ENCODE measurements around the gene KCNK4.

KCNK4 gene

GRCh38 chr11:64284048-64284961 lies 6.8 kb upstream of the KCNK4 start, which contains the start of gene BAD:
TSS of gene BAD (minus strand) at chr11:64284665. CDS start at chr11:64284368, 297 bp downstream.
- Histone ChIP-seq H3K27ac (ENCODE audit: low read depth, low read length) (peak within 1 kb of the TSS; percentile 97), H3K27me3 (ENCODE audit: control insufficient read depth in 1 of 2, insufficient read depth in 2 of 2, low read length in 2 of 2) (no peaks in the 10 kb centered on the region), H3K9ac (ENCODE audit: low read depth in 1 of 2, low read length in 2 of 2) (peak within 1 kb of the TSS; percentile 98 to 100), H3K4me1 (ENCODE audit: control insufficient read depth in 1 of 2, insufficient read depth in 2 of 2, low read length in 2 of 2) (peaks cover 20 to 23% of the 10 kb centered on the region in 2 donors), H3K9me3 (ENCODE audit: control insufficient read depth in 1 of 2, low read length in 2 of 2) (no peaks in the 10 kb centered on the region), H3K36me3 (ENCODE audit: control insufficient read depth in 1 of 2, insufficient read depth in 2 of 2, low read length in 2 of 2) (peaks cover 0 to 7% of the 10 kb centered on the region in 2 donors), H3K4me3 (ENCODE audit: low read depth in 1 of 2, low read length in 2 of 2) (peak within 1 kb of the TSS; percentile 87 to 91)

- Histone ChIP-seq H3K9ac (ENCODE audit: low read depth in 1 of 2, low read length in 2 of 2) (peak within 1 kb of the TSS; percentile 80 to 88), H3K27me3 (ENCODE audit: control insufficient read depth in 1 of 2, insufficient read depth in 2 of 2, low read length in 2 of 2) (peaks cover 0 to 2% of the 10 kb centered on the region in 2 donors), H3K4me1 (ENCODE audit: control insufficient read depth in 1 of 2, insufficient read depth in 2 of 2, low read length in 2 of 2) (peaks cover 20 to 23% of the 10 kb centered on the region in 2 donors), H3K27ac (ENCODE audit: low read depth, low read length) (peak within 1 kb of the TSS; percentile 97), H3K4me3 (ENCODE audit: low read depth in 1 of 2, low read length in 2 of 2) (peak within 1 kb of the TSS; percentile 87 to 91), H3K9me3 (ENCODE audit: control insufficient read depth in 1 of 2, low read length in 2 of 2) (no peaks in the 10 kb centered on the region), H3K36me3 (ENCODE audit: control insufficient read depth in 1 of 2, insufficient read depth in 2 of 2, low read length in 2 of 2) (peaks cover 0 to 7% of the 10 kb centered on the region in 2 donors)
Observed at GRCh38 chr11:64284962-64285884, 5.9 kb upstream of the KCNK4 start, which contains the start of gene GPR137. TSS of gene GPR137 (plus strand) at chr11:64285848. CDS start at chr11:64286525, 677 bp downstream.

GRCh38 chr11:64285885-64286800 lies 5.0 kb upstream of the KCNK4 start:
- Histone ChIP-seq H3K4me1 (ENCODE audit: control insufficient read depth in 1 of 2, insufficient read depth in 2 of 2, low read length in 2 of 2) (peaks cover 20 to 23% of the 10 kb centered on the region in 2 donors), H3K4me3 (ENCODE audit: low read depth in 1 of 2, low read length in 2 of 2) (peak overlapping the region; percentile 66 to 91), H3K9me3 (ENCODE audit: control insufficient read depth in 1 of 2, low read length in 2 of 2) (no peaks in the 10 kb centered on the region), H3K9ac (ENCODE audit: low read depth in 1 of 2, low read length in 2 of 2) (peak overlapping the region; percentile 60 to 88), H3K27me3 (ENCODE audit: control insufficient read depth in 1 of 2, insufficient read depth in 2 of 2, low read length in 2 of 2) (peaks cover 7 to 12% of the 10 kb centered on the region in 2 donors), H3K36me3 (ENCODE audit: control insufficient read depth in 1 of 2, insufficient read depth in 2 of 2, low read length in 2 of 2) (peaks cover 0 to 7% of the 10 kb centered on the region in 2 donors), H3K27ac (ENCODE audit: low read depth, low read length) (peak overlapping the region; percentile 97)

GRCh38 chr11:64286801-64287159 lies 4.3 kb upstream of the KCNK4 start:
- no peak overlapping the region for H3K4me3 ChIP-seq (ENCODE audit: low read depth in 1 of 2, low read length in 2 of 2)

GRCh38 chr11:64287676-64288352 lies 3.3 kb upstream of the KCNK4 start:
- H3K9me3 ChIP-seq (ENCODE audit: control insufficient read depth in 1 of 2, low read length in 2 of 2), result no peaks in the 10 kb centered on the region
- no peak overlapping the region for H3K9ac ChIP-seq (ENCODE audit: low read depth in 1 of 2, low read length in 2 of 2)
- H3K27me3 ChIP-seq (ENCODE audit: control insufficient read depth in 1 of 2, insufficient read depth in 2 of 2, low read length in 2 of 2), result peaks cover 21 to 26% of the 10 kb centered on the region in 2 donors
- H3K36me3 ChIP-seq (ENCODE audit: control insufficient read depth in 1 of 2, insufficient read depth in 2 of 2, low read length in 2 of 2), result no peaks in the 10 kb centered on the region
- no peak overlapping the region for H3K27ac ChIP-seq (ENCODE audit: low read depth, low read length)
- H3K4me3 ChIP-seq (ENCODE audit: low read depth in 1 of 2, low read length in 2 of 2), result no peak overlapping the region
- peaks cover 23 to 25% of the 10 kb centered on the region in 2 donors for H3K4me1 ChIP-seq (ENCODE audit: control insufficient read depth in 1 of 2, insufficient read depth in 2 of 2, low read length in 2 of 2)

More at GRCh38 chr11:64286801-64287159, 4.3 kb upstream of the KCNK4 start:
- Histone ChIP-seq H3K27me3 (ENCODE audit: control insufficient read depth in 1 of 2, insufficient read depth in 2 of 2, low read length in 2 of 2) (peaks cover 10 to 16% of the 10 kb centered on the region in 2 donors), H3K4me1 (ENCODE audit: control insufficient read depth in 1 of 2, insufficient read depth in 2 of 2, low read length in 2 of 2) (peaks cover 20 to 23% of the 10 kb centered on the region in 2 donors), H3K9ac (ENCODE audit: low read depth in 1 of 2, low read length in 2 of 2) (peak overlapping the region in 1 of 2 donors; percentile 88), H3K36me3 (ENCODE audit: control insufficient read depth in 1 of 2, insufficient read depth in 2 of 2, low read length in 2 of 2) (peaks cover 0 to 4% of the 10 kb centered on the region in 2 donors), H3K27ac (ENCODE audit: low read depth, low read length) (no peak overlapping the region), H3K9me3 (ENCODE audit: control insufficient read depth in 1 of 2, low read length in 2 of 2) (no peaks in the 10 kb centered on the region)

- no peak overlapping the region for H3K27ac ChIP-seq (ENCODE audit: low read depth, low read length)
- peaks cover 26 to 32% of the 10 kb centered on the region in 2 donors for H3K27me3 ChIP-seq (ENCODE audit: control insufficient read depth in 1 of 2, insufficient read depth in 2 of 2, low read length in 2 of 2)
- H3K4me3 ChIP-seq (ENCODE audit: low read depth in 1 of 2, low read length in 2 of 2), result no peak overlapping the region
- no peak overlapping the region for H3K9ac ChIP-seq (ENCODE audit: low read depth in 1 of 2, low read length in 2 of 2)
- peaks cover 17 to 23% of the 10 kb centered on the region in 2 donors for H3K4me1 ChIP-seq (ENCODE audit: control insufficient read depth in 1 of 2, insufficient read depth in 2 of 2, low read length in 2 of 2)
- H3K9me3 ChIP-seq (ENCODE audit: control insufficient read depth in 1 of 2, low read length in 2 of 2), result no peaks in the 10 kb centered on the region
- no peaks in the 10 kb centered on the region for H3K36me3 ChIP-seq (ENCODE audit: control insufficient read depth in 1 of 2, insufficient read depth in 2 of 2, low read length in 2 of 2)
Observed at GRCh38 chr11:64288353-64288750, 2.8 kb upstream of the KCNK4 start.

- peaks cover 11 to 16% of the 10 kb centered on the region in 2 donors for H3K4me1 ChIP-seq (ENCODE audit: control insufficient read depth in 1 of 2, insufficient read depth in 2 of 2, low read length in 2 of 2)
- no peak overlapping the region for H3K27ac ChIP-seq (ENCODE audit: low read depth, low read length)
- H3K9ac ChIP-seq (ENCODE audit: low read depth in 1 of 2, low read length in 2 of 2), result no peak overlapping the region
- peaks cover 28 to 34% of the 10 kb centered on the region in 2 donors for H3K27me3 ChIP-seq (ENCODE audit: control insufficient read depth in 1 of 2, insufficient read depth in 2 of 2, low read length in 2 of 2)
- no peaks in the 10 kb centered on the region for H3K36me3 ChIP-seq (ENCODE audit: control insufficient read depth in 1 of 2, insufficient read depth in 2 of 2, low read length in 2 of 2)
- no peak overlapping the region for H3K4me3 ChIP-seq (ENCODE audit: low read depth in 1 of 2, low read length in 2 of 2)
- no peaks in the 10 kb centered on the region for H3K9me3 ChIP-seq (ENCODE audit: control insufficient read depth in 1 of 2, low read length in 2 of 2)
Observed at GRCh38 chr11:64289002-64289564, 2.0 kb upstream of the KCNK4 start.

- no peak overlapping the region for H3K27ac ChIP-seq (ENCODE audit: low read depth, low read length)
- H3K27me3 ChIP-seq (ENCODE audit: control insufficient read depth in 1 of 2, insufficient read depth in 2 of 2, low read length in 2 of 2), result peaks cover 39 to 45% of the 10 kb centered on the region in 2 donors
Observed at GRCh38 chr11:64290352-64291261, 495 bp upstream of the KCNK4 start.

More at GRCh38 chr11:64290352-64291261, 495 bp upstream of the KCNK4 start:
- Histone ChIP-seq H3K9me3 (ENCODE audit: control insufficient read depth in 1 of 2, low read length in 2 of 2) (no peaks in the 10 kb centered on the region), H3K36me3 (ENCODE audit: control insufficient read depth in 1 of 2, insufficient read depth in 2 of 2, low read length in 2 of 2) (no peaks in the 10 kb centered on the region), H3K9ac (ENCODE audit: low read depth in 1 of 2, low read length in 2 of 2) (no peak overlapping the region), H3K4me1 (ENCODE audit: control insufficient read depth in 1 of 2, insufficient read depth in 2 of 2, low read length in 2 of 2) (peaks cover 10 to 13% of the 10 kb centered on the region in 2 donors), H3K4me3 (ENCODE audit: low read depth in 1 of 2, low read length in 2 of 2) (no peak overlapping the region)

All from duodenal mucosa (tissue), 2 donors.